Peyer's patch (tissue), 4 donors: Measurements from ENCODE around the gene MOCS3.

Experiments used
- POLR2A ChIP-seq, 2 donors: fragments of 450-650 bp; IDR thresholded peaks; one replicate each; pipeline ENCODE4 v1.5.1; 2017; ENCODE audit warnings: antibody characterized with exemption in 2 of 2, mild to moderate bottlenecking in 2 of 2, moderate library complexity in 2 of 2
- TF ChIP-seq, protein P1 (sequence below), 6 experiments: fragments of 450-650 bp in 4 of 6; fragments of 200-600 bp in 2 of 6; sonication (generic) in 1 of 6; IDR thresholded peaks; one replicate each; pipeline ENCODE4 v1.5.1; 2017 to 2019; ENCODE audit warnings: antibody characterized with exemption in 6 of 6, mild to moderate bottlenecking in 3 of 6, moderate library complexity in 1 of 6

DNA sequence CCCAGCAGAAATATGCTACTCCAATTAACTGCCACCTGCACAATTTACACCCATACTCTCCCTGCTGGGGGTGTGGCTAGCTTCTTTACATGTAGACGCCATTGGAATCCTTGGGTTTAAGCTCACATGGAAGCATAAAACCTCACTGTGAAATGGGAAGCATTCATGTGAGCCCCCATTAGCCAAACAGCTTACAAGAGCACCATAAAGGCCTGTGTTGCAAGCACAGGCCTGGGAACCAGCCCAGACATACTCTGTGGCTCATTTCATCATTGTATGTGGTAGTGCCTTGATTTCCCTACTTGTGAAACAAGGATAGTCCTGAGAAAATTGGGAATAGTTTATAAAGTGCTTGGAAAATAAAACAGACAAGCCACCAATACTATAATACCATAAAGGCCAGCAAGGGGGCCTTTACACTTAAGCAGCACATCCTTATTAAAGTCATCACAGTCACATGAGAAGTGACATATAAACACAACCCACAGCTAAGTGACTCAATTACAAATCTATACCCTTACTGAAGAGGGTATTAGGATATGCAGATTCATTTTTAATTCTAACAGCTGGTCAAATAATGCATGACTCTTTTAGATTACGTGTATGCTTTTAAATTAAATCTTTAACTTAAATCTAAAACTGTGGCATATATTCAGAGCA, 34.2 kb upstream of the MOCS3 start:
- no peak for TF ChIP-seq POLR2A (IDR thresholded peaks at IDR 0.05)
- TF ChIP-seq, protein P1, sequence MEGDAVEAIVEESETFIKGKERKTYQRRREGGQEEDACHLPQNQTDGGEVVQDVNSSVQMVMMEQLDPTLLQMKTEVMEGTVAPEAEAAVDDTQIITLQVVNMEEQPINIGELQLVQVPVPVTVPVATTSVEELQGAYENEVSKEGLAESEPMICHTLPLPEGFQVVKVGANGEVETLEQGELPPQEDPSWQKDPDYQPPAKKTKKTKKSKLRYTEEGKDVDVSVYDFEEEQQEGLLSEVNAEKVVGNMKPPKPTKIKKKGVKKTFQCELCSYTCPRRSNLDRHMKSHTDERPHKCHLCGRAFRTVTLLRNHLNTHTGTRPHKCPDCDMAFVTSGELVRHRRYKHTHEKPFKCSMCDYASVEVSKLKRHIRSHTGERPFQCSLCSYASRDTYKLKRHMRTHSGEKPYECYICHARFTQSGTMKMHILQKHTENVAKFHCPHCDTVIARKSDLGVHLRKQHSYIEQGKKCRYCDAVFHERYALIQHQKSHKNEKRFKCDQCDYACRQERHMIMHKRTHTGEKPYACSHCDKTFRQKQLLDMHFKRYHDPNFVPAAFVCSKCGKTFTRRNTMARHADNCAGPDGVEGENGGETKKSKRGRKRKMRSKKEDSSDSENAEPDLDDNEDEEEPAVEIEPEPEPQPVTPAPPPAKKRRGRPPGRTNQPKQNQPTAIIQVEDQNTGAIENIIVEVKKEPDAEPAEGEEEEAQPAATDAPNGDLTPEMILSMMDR (IDR thresholded peaks at IDR 0.05), result no peak
